GM21360 (cell line): ENCODE measurements around the gene CDH11.

Source experiments
- ATAC-seq: cut with Tn5 transposase; IDR thresholded peaks from one replicate; pipeline ENCODE4 v1.9.1; 2021; ENCODE audit warnings: mild to moderate bottlenecking, moderate library complexity; ENCODE audit not compliant: unreplicated experiment

CDH11 gene

GRCh38 chr16:65034915-65035314 lies 86.9 kb downstream of the CDH11 start:
- ATAC-seq = no peak

- no peak for ATAC-seq
Observed at GRCh38 chr16:65032387-65032786, 89.5 kb downstream of the CDH11 start.

- ATAC-seq = no peak
Observed at GRCh38 chr16:65024767-65025178, 97.1 kb downstream of the CDH11 start.

GRCh38 chr16:65023802-65024201 lies 98.1 kb downstream of the CDH11 start:
- ATAC-seq = no peak

GRCh38 chr16:65021852-65022595 lies 99.8 kb downstream of the CDH11 start:
- no peak for ATAC-seq

GRCh38 chr16:65016754-65017153 lies 105.1 kb downstream of the CDH11 start:
- no peak for ATAC-seq

- ATAC-seq = no peak
Observed at GRCh38 chr16:65015599-65015998, 106.3 kb downstream of the CDH11 start.

- no peak for ATAC-seq
Observed at GRCh38 chr16:65012357-65012756, 109.5 kb downstream of the CDH11 start.

GRCh38 chr16:65010125-65010524 lies 111.7 kb downstream of the CDH11 start:
- ATAC-seq = no peak

- ATAC-seq = no peak
Observed at GRCh38 chr16:65005696-65006095, 116.2 kb downstream of the CDH11 start.

- ATAC-seq = no peak
Observed at GRCh38 chr16:65004570-65004969, 117.3 kb downstream of the CDH11 start.

- no peak for ATAC-seq
Observed at GRCh38 chr16:65003621-65004020, 118.2 kb downstream of the CDH11 start.

GRCh38 chr16:65002265-65002664 lies 119.6 kb downstream of the CDH11 start:
- ATAC-seq = no peak

- no peak for ATAC-seq
Observed at GRCh38 chr16:65000654-65001053, 121.2 kb downstream of the CDH11 start.

- ATAC-seq = no peak
Observed at GRCh38 chr16:64997751-64998150, 124.1 kb downstream of the CDH11 start.

- ATAC-seq = no peak
Observed at GRCh38 chr16:64997121-64997520, 124.7 kb downstream of the CDH11 start.

GRCh38 chr16:64996641-64997040 lies 125.2 kb downstream of the CDH11 start:
- no peak for ATAC-seq

- ATAC-seq = no peak
Observed at GRCh38 chr16:64993464-64993863, 128.4 kb downstream of the CDH11 start.

- ATAC-seq = no peak
Observed at GRCh38 chr16:64991001-64991400, 130.9 kb downstream of the CDH11 start.

- ATAC-seq = no peak
Observed at GRCh38 chr16:64990101-64990500, 131.8 kb downstream of the CDH11 start.

- no peak for ATAC-seq
Observed at GRCh38 chr16:64989050-64989449, 132.8 kb downstream of the CDH11 start.

- no peak for ATAC-seq
Observed at GRCh38 chr16:64983963-64984362, 137.9 kb downstream of the CDH11 start.

- no peak for ATAC-seq
Observed at GRCh38 chr16:64983231-64983630, 138.6 kb downstream of the CDH11 start.
